ENCODE measurements around the gene DNAH8.

DNA sequence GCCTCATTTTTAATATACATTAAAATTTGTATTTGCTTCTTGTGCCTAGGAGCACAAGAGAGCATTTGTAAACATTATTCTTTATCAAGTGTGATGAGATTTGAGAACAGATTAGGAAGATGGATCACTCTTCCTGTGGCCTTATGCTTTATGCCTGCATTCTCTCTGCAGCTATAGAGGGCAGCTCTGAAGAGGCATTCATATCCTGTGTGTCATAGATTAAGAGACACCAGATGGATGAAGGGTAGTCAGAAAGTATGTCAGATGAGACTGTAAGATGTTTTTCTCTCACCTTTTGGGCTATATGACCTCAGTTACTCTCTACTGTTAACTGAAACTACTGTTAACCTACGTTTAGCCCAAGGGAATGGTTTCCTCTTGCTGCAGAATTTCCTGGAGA lies 61.4 kb downstream of the DNAH8 start:
- TF ChIP-seq, protein P1, sequence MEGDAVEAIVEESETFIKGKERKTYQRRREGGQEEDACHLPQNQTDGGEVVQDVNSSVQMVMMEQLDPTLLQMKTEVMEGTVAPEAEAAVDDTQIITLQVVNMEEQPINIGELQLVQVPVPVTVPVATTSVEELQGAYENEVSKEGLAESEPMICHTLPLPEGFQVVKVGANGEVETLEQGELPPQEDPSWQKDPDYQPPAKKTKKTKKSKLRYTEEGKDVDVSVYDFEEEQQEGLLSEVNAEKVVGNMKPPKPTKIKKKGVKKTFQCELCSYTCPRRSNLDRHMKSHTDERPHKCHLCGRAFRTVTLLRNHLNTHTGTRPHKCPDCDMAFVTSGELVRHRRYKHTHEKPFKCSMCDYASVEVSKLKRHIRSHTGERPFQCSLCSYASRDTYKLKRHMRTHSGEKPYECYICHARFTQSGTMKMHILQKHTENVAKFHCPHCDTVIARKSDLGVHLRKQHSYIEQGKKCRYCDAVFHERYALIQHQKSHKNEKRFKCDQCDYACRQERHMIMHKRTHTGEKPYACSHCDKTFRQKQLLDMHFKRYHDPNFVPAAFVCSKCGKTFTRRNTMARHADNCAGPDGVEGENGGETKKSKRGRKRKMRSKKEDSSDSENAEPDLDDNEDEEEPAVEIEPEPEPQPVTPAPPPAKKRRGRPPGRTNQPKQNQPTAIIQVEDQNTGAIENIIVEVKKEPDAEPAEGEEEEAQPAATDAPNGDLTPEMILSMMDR (IDR thresholded peaks at IDR 0.05): no peak
- TF ChIP-seq POLR2A (IDR thresholded peaks at IDR 0.05): no peak

All from tibial nerve (tissue), 3 donors.